GM19438 (cell line): ENCODE data around the gene SEC61B.
"Not testable (repeated sequence)": the region's sequence is repeated elsewhere in the genome, so short reads cannot be mapped to it uniquely, and the experiment has no call there.

Experiments used
- ATAC-seq: cut with Tn5 transposase; IDR thresholded peaks from one replicate; pipeline ENCODE4 v1.9.1; 2021; ENCODE audit warnings: low read depth; ENCODE audit not compliant: unreplicated experiment

Gene SEC61B

GRCh38 chr9:99235926-99236634 lies 14.0 kb downstream of the SEC61B start:
- ATAC-seq: peak; percentile 90

- no peak for ATAC-seq
Measured at GRCh38 chr9:99237356-99237755, 15.3 kb downstream of the SEC61B start.

GRCh38 chr9:99237849-99238248 lies 15.8 kb downstream of the SEC61B start:
- not testable (repeated sequence) for ATAC-seq

- no peak for ATAC-seq
Measured at GRCh38 chr9:99238331-99238730, 16.2 kb downstream of the SEC61B start.

GRCh38 chr9:99239341-99240060 lies 17.4 kb downstream of the SEC61B start:
- ATAC-seq: no peak

- no peak for ATAC-seq
Measured at GRCh38 chr9:99241106-99241505, 19.0 kb downstream of the SEC61B start.

GRCh38 chr9:99244344-99245260 lies 22.5 kb downstream of the SEC61B start:
- ATAC-seq: peak; percentile 95

- no peak for ATAC-seq
Measured at GRCh38 chr9:99249619-99250018, 27.5 kb downstream of the SEC61B start.

GRCh38 chr9:99251157-99251556 lies 29.1 kb downstream of the SEC61B start:
- no peak for ATAC-seq

GRCh38 chr9:99253134-99253533 lies 31.1 kb downstream of the SEC61B start:
- ATAC-seq: peak; percentile 25

- ATAC-seq: peak; percentile 83
Measured at GRCh38 chr9:99253772-99254431, 31.8 kb downstream of the SEC61B start.

- ATAC-seq: no peak
Measured at GRCh38 chr9:99255651-99256050, 33.6 kb downstream of the SEC61B start.

GRCh38 chr9:99257723-99258389 lies 35.8 kb downstream of the SEC61B start:
- no peak for ATAC-seq

- ATAC-seq: peak; percentile 48
Measured at GRCh38 chr9:99259231-99259918, 37.3 kb downstream of the SEC61B start.

GRCh38 chr9:99261923-99262322 lies 39.8 kb downstream of the SEC61B start:
- no peak for ATAC-seq

- ATAC-seq: no peak
Measured at GRCh38 chr9:99262949-99263418, 40.9 kb downstream of the SEC61B start.

- no peak for ATAC-seq
Measured at GRCh38 chr9:99264070-99264680, 42.1 kb downstream of the SEC61B start.

GRCh38 chr9:99265691-99266090 lies 43.6 kb downstream of the SEC61B start:
- ATAC-seq: no peak
